OCI-LY7 (cell line): ENCODE data around the gene MYCL. TPM values are rescaled to one million over a fixed set of nuclear protein-coding genes. Genes with fewer than 3 reads are reported as not detected.

Experiments
- BruUV-seq: library from RNA; stranded (reverse); fragments of 400-500 nt; replicated peaks from 2 replicates; lab custom pipeline; 2021; lab: Mats Ljungman, UMichigan
- CTCF ChIA-PET: fragments of 300-600 bp; sonication (Branson Sonifier 250); formaldehyde crosslinking; loops from one replicate; lab custom pipeline; 2022; ENCODE audit warnings: antibody characterized with exemption; ENCODE audit not compliant: unreplicated experiment; lab: Charles Lee
- POLR2A ChIA-PET: fragments of 300-600 bp; sonication (Branson Sonifier 250); formaldehyde crosslinking; loops from one replicate; lab custom pipeline; 2022; ENCODE audit warnings: antibody characterized with exemption; lab: Charles Lee
- DNase-seq: peaks from one replicate; pipeline ENCODE4 v3.0.0-alpha.2; 2015; ENCODE audit warnings: low spot score
- H2AFZ ChIP-seq: fragments of 200-600 bp; sonication (generic), shearing (Covaris generic); 2 replicates; pipeline ENCODE4 v1.6.1; 2014; ENCODE audit warnings: mild to moderate bottlenecking, antibody characterized with exemption, low read length, moderate library complexity
- H3K27ac ChIP-seq: fragments of 200-600 bp; sonication (generic); 2 replicates; pipeline ENCODE4 v1.5.1; 2014; ENCODE audit warnings: mixed run types, low read depth, mild to moderate bottlenecking, moderate library complexity, low read length, inconsistent platforms; ENCODE audit not compliant: poor library complexity, severe bottlenecking
- H3K36me3 ChIP-seq: fragments of 200-600 bp; sonication (generic); 2 replicates; pipeline ENCODE4 v1.6.1; 2014; ENCODE audit warnings: mild to moderate bottlenecking, antibody characterized with exemption, low read length, moderate library complexity, mixed read lengths; ENCODE audit not compliant: insufficient read depth
- H3K4me1 ChIP-seq: fragments of 200-600 bp; sonication (generic); 2 replicates; pipeline ENCODE4 v1.5.1; 2014; ENCODE audit warnings: mild to moderate bottlenecking, low read length; ENCODE audit not compliant: insufficient read depth, poor library complexity, severe bottlenecking
- H3K4me2 ChIP-seq: fragments of 200-600 bp; sonication (generic); 2 replicates; pipeline ENCODE4 v1.6.1; 2014; ENCODE audit warnings: mild to moderate bottlenecking, low read length
- H3K4me3 ChIP-seq: fragments of 200-600 bp; sonication (generic); 2 replicates; pipeline ENCODE4 v1.5.1; 2014; ENCODE audit warnings: mild to moderate bottlenecking, low read depth, low read length; ENCODE audit not compliant: poor library complexity, severe bottlenecking
- H3K79me2 ChIP-seq: fragments of 200-600 bp; sonication (generic); 2 replicates; pipeline ENCODE4 v1.6.1; 2016; ENCODE audit warnings: low read depth, mild to moderate bottlenecking, low read length, moderate library complexity, mixed read lengths; ENCODE audit not compliant: insufficient read depth
- H3K9me2 ChIP-seq: fragments of 200-600 bp; sonication (generic); 2 replicates; pipeline ENCODE4 v1.6.1; 2016; ENCODE audit warnings: mild to moderate bottlenecking, low read length, mixed read lengths; ENCODE audit not compliant: insufficient read depth
- H3K9me3 ChIP-seq: fragments of 200-600 bp; sonication (generic); 2 replicates; pipeline ENCODE4 v1.6.1; 2014; ENCODE audit warnings: mild to moderate bottlenecking, mixed run types, low read length, mixed read lengths
- H4K20me1 ChIP-seq: fragments of 200-600 bp; sonication (generic); 2 replicates; pipeline ENCODE4 v1.6.1; 2014; ENCODE audit warnings: mild to moderate bottlenecking, antibody characterized with exemption, low read length, moderate library complexity, mixed read lengths; ENCODE audit not compliant: insufficient read depth
- CTCF ChIP-seq: fragments of 200-600 bp; sonication (generic); conservative IDR thresholded peaks from 2 replicates; pipeline ENCODE4 v1.5.1; 2014; ENCODE audit warnings: mild to moderate bottlenecking, antibody characterized with exemption, low read length, moderate library complexity, mixed read lengths
- EZH2phosphoT487 ChIP-seq: fragments of 200-600 bp; sonication (generic); IDR thresholded peaks from 2 replicates; pipeline ENCODE4 v1.6.1; 2018; ENCODE audit warnings: low read depth, borderline replicate concordance, mild to moderate bottlenecking, mixed run types, antibody characterized with exemption, low read length, moderate library complexity, mixed read lengths
- intact Hi-C: fragments of 100-400 bp; cut with micrococcal nuclease; formaldehyde crosslinking; loops from one replicate; pipeline ENCODE4 v1.10.0; 2022; ENCODE audit not compliant: unreplicated experiment
- total RNA-seq, 2 experiments: library from RNA; depleted of rRNA in 1 of 2; stranded (reverse); fragments of >200 nt in 1 of 2; shearing (Covaris generic) in 1 of 2; gene quantifications; 2 replicates each; pipeline ENCODE4 v1.2.3, GENCODE V29; 2014 to 2022

MYCL gene
- total RNA-seq, 2 experiments from 2014 or later: 0.41 to 1.0 TPM

DNA sequence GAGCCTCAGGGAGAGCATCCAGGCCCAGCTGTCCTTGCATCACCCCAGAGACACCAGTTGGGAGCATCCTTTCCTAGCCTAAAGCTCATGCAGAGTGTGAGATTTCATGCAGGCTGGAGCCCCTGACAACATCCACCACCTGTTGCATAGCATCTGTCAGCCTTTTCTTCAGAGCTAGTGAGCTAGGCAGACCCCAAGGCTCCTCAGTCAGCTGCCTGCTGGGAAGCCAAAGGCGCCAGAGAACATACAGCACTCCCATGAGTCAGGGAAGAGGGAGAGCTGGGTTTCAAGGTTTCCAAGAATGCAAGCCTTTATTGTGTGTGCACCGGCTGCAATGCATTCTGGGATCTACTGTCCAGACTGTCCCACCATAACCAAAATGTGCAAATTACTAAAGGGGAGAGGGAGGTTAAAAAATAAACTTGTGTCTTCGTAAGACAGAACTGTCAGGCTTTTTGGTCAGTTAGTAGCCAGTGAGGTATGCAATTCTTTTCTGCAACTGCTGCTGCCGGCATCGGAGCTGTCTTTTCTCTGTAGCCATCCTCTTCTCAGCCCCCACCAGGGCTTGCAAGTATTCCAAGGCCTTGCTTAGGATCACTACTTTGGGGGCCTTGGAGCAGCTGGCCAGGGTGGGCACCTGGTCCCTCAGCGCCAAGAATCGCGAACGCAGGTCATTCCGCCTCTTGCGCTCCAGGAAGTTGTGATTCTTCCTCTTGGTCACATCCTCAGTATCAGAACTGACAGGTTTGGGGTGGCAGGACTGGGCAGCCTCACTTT lies 4.6 kb downstream of the MYCL start:
- no peak overlapping the region for H3K4me2 ChIP-seq
- H3K79me2 ChIP-seq: no peaks in the 10 kb centered on the region
- POLR2A ChIA-PET: no interaction called here

DNA sequence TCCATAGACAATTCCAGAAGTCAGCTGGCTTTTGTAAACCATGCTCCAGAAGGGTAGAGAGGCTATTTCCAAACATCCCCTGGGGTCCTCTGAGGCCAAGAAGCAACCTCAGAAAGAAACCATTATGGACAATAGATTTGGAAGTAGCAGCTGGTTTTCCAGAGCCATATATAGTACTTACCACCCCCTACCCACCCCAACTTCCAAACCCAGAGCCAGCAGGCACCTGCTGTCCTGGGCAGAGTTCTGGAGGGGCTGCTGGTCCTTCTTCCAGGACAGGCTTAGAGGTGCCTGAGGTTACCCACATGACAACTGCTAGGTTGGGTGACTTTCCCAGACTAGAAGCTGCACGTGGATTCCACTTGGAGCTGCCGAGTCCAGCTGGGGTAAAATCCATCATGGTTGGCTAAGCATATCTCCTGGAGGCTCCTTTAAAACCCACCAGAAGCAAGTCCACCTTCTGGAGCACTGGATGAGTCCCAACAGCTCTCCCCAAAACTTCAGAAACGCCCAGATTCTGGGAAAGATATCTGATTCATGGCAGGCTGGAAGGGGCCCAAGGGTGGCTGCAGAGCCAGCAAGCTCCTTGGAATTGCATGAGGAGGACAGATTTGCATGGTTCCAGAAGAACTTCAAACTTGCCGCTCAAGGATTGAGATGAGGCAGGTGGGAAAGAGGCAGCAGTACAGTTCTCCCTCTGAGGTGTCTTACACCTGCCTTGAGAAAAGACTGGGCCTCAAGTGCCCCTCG lies 5.8 kb downstream of the MYCL start:
- intact Hi-C loops: no loop called here
- no peak overlapping the region for H3K4me2 ChIP-seq
- no peaks in the 10 kb centered on the region for H3K9me2 ChIP-seq
- H3K36me3 ChIP-seq: no peaks in the 10 kb centered on the region
- no peak for DNase-seq
- ChIA-PET POLR2A (interaction anchor here (0.8 to 1.5 kb wide), 2 partner anchors 14 to 66 kb away, joined by 3 to 8 read pairs; no protein-coding TSS in a partner anchor), CTCF (no interaction called here)
- H3K9me3 ChIP-seq: no peaks in the 10 kb centered on the region
- peaks cover 10% of the 10 kb centered on the region for H3K4me1 ChIP-seq
- H4K20me1 ChIP-seq: no peaks in the 10 kb centered on the region
- no peak overlapping the region for H3K4me3 ChIP-seq
- TF ChIP-seq EZH2phosphoT487: no peak
- no peak for TF ChIP-seq CTCF
- H2AFZ ChIP-seq: no peak overlapping the region
- no peak overlapping the region for H3K27ac ChIP-seq
- no TSS peak for BruUV-seq
- no peaks in the 10 kb centered on the region for H3K79me2 ChIP-seq

More for the DNA sequence above, 4.6 kb downstream of the MYCL start:
- Histone ChIP-seq H3K4me3 (no peak overlapping the region), H3K9me2 (no peaks in the 10 kb centered on the region), H3K4me1 (peaks cover 13% of the 10 kb centered on the region), H3K9me3 (no peaks in the 10 kb centered on the region), H4K20me1 (no peaks in the 10 kb centered on the region), H2AFZ (no peak overlapping the region), H3K36me3 (no peaks in the 10 kb centered on the region), H3K27ac (no peak overlapping the region)
- CTCF ChIA-PET: interaction anchor here (0.5 to 1.2 kb wide), 2 partner anchors 75 to 79 kb away, joined by 3 read pairs; no protein-coding TSS in a partner anchor
- TF ChIP-seq CTCF (no peak), EZH2phosphoT487 (no peak)
- no peak for DNase-seq
- no TSS peak for BruUV-seq
- intact Hi-C loops: no loop called here
